PC-3 (cell line): ENCODE measurements around the gene HIP1R.

ENCODE experiments used
- CTCF ChIP-seq: fragments of 300-600 bp; sonication (generic); conservative IDR thresholded peaks from 2 replicates; pipeline ENCODE4 v1.5.1; 2017; ENCODE audit warnings: antibody characterized with exemption, low read depth, mild to moderate bottlenecking, low read length
- EZH2 ChIP-seq: fragments of 300-600 bp; sonication (generic); IDR thresholded peaks from one replicate; pipeline ENCODE4 v1.6.1; 2017; ENCODE audit warnings: antibody characterized with exemption, mild to moderate bottlenecking, low read length; ENCODE audit not compliant: unreplicated experiment

DNA sequence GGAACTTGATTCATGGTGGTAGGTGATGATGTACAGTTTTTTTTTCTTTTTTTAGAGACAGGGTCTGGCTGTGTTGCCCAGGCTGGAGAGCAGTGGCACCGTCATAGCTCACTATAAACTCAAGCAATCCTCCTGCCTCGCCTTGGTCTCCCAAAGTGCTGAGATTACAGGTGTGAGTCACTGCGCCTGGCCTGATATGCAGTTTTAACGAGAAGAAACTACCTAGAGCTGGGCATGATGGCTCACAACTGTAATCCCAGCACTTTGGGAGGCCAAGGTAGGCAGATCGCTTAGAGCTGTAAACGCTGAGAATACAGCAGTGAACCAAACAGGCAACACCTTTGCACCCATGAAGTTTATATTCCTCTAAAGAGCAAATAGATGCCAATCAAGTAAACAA is 73.7 kb downstream of the HIP1R start:
- no peak for TF ChIP-seq CTCF
- no peak for TF ChIP-seq EZH2
